ENCODE data around the gene WASF3.

DNA sequence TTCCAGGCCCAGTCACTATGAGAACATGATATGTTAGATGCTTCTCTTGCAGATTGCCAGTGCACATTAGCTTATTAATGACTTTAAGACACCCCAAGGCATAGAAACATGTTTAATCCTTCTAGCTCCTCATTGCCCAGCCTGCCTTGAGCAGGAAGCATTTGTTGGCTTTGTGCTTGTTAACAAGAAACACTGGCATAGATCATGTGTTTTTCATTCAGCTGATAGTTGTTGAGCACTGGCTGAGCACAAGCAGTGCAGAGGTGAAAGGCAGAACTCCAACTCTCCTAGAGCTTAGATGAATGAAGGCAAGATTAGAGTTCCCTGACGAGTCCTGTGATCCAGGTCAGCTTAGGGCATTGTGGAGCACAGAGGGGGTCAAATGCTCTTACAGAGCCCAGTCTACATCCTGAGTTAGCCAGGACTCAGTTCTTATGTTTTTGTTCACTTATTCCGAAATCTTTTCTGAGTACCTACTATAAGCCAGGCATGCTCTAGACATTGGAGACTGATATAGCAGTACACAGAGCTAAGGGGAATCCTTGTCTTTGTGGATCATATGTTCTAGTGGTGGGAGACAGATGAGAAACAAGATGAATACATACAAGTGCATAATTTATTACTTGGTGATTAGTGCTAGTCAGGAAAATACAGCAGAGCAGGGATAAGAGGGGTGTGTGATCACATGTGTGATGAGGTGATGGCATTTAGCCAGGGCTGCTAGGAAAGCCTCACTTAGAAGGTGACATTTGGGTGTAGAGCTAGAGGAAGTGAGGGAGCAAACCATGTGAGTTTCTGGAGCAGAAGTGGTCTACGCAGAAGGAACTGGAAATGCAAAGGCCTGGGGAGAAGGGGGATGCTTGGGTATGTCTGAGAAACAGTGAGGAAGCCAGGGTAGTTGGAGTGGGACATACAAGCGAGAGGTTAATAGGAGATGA is 101.2 kb downstream of the WASF3 start:
- TF ChIP-seq TAF1 (IDR thresholded peaks at IDR 0.05; ENCODE audit: low read depth) (no peak), ZBTB7A (IDR thresholded peaks at IDR 0.05; ENCODE audit: low read depth) (no peak), CREB1 (IDR thresholded peaks at IDR 0.05; ENCODE audit: low read depth) (no peak), CEBPB (IDR thresholded peaks at IDR 0.05) (no peak)

Data from Ishikawa (cell line).